AG09319 (cell line): Measurements from ENCODE around the gene HOXA4.

Experiments used
- DNase-seq: peaks from one replicate; pipeline ENCODE4 v3.0.0-alpha.2; 2010; ENCODE audit warnings: low read depth; ENCODE audit errors: extremely low read depth
- CTCF ChIP-seq: IDR thresholded peaks from 2 replicates; pipeline ENCODE4 v1.5.1; 2011; ENCODE audit warnings: low read depth, mild to moderate bottlenecking, inconsistent platforms, low read length, moderate library complexity

The HOXA4 gene

GRCh38 chr7:27176524-27176845 lies 45.9 kb upstream of the HOXA4 start:
- TF ChIP-seq CTCF: no peak
- no peak for DNase-seq

GRCh38 chr7:27175626-27176523 lies 45.3 kb upstream of the HOXA4 start:
- DNase-seq: no peak
- TF ChIP-seq CTCF: no peak

DNA sequence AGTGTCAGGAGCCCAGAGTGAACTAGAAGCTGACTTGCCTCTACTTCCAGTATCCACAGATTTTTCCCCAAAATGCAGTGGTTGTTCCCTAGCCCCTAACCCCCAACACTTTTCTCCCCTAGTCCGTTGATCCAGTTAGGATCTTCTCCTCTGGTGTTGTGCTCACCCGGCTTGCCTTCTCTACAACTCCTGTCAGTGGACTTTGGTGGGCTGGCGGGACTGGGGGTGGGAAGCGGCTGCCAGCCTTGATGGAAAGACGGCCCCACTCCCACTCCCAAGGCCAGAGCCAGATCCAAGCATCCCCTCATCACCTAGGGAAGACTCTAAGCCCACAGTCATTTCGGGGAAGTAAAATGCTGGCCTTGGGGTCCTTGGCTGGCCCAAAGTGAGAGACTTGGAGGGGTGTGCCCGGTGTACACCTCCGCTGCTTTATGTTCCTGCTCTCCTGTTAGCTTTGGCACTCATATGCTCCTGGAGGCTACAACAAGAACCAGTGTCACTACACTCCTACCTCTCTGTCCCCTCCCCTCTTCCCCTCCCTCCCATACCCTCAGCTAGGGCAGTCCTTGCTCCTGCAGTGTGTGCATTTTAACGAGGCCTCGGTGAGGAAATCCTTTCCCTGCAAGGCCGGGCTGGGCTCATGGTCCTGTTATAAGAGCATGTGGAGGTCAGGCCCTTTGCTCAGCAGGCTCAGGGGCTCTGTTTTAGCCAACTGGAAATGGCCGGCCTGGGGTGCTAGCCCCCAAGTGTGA lies 44.5 kb upstream of the HOXA4 start:
- no peak for TF ChIP-seq CTCF
- no peak for DNase-seq

- no peak for TF ChIP-seq CTCF
- no peak for DNase-seq
Observed at GRCh38 chr7:27173956-27174873, 43.7 kb upstream of the HOXA4 start, which contains the start of gene HOXA10. TSS of gene HOXA10 (minus strand) at chr7:27174320. CDS start at chr7:27174306, 14 bp downstream.

DNA sequence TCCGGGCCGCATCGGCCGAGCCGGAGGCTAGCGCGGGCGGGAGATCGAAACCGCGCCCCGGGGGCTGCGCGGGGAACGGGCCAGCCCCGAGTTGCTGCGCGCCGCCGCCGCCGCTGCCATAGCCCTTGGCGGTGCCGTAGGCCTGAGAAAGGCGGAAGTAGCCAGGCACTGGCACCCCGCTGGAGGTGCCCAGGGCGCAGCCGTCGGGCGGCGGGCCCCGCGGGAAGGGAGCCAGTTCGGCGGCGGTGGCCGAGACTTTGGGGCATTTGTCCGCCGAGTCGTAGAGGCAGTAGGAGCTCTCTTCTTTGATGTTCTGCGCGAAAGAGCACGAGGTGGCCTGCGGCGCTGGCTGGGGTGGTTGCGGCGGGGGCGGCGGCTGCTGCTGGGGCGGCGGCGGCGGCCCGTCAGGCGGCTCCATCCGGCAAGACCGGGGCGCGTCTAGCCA lies 43.0 kb upstream of the HOXA4 start:
- no peak for DNase-seq
- no peak for TF ChIP-seq CTCF

DNA sequence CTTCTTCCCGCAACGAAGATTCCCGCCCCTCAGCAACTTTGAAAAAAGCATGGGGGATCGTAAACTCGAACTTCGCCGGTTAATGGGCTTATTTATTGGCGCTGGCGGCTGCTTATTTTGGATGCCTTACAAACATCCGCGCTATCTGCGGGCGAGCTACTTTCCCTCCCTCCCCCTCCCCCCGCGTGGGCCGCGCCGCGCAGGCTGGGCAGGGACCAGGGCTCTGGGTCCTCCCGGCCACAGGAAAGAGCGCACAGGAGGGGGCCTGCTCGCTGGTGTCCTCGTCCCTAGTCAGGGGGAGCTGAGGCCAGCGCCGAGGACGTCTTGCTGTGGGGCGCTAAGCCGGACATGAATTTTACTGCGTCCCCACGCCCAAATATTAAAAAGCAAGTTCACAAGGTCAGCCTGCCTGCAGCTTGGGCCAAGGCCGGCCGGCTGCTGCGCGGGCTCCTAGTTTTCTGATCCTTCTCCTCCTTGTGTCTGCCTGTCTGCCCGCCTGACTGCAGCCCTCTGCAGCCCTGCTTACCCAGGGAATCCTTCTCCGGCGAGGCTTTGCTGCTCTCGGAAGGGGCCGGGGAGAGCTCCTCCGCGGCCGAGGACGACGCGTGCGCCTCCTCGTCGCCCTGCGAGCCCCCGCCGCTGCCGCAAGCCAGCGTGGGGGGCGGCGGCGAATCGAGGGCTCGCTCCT lies 42.4 kb upstream of the HOXA4 start:
- no peak for TF ChIP-seq CTCF
- DNase-seq: no peak
